GM23248 (cell line): ENCODE results near the gene CTSD. TPM values are rescaled to one million over a fixed set of nuclear protein-coding genes. Genes with fewer than 3 reads are reported as not detected.
A peak's percentile ranks its signal among the peaks of the same experiment; 100 is the strongest.

Experiments
- DNase-seq: peaks from one replicate; pipeline ENCODE4 v3.0.0-alpha.2; 2015
- H2AFZ ChIP-seq: fragments of 200-600 bp; sonication (generic); 2 replicates; pipeline ENCODE4 v1.6.1; 2016; ENCODE audit warnings: antibody characterized with exemption
- H3F3A ChIP-seq: fragments of 200-600 bp; sonication (generic); 2 replicates; pipeline ENCODE4 v1.6.1; 2016; ENCODE audit warnings: mild to moderate bottlenecking, antibody characterized with exemption, mixed run types; ENCODE audit not compliant: insufficient read depth
- H3K27ac ChIP-seq: fragments of 200-600 bp; sonication (generic); 2 replicates; pipeline ENCODE4 v1.5.1; 2016; ENCODE audit warnings: mild to moderate bottlenecking
- H3K27me3 ChIP-seq: fragments of 200-600 bp; sonication (generic); replicated peaks from 2 replicates; pipeline ENCODE4 v1.6.1; 2016; ENCODE audit warnings: mild to moderate bottlenecking; ENCODE audit not compliant: insufficient read depth
- H3K36me3 ChIP-seq: fragments of 200-600 bp; sonication (generic); 2 replicates; pipeline ENCODE4 v1.6.1; 2016; ENCODE audit warnings: low read depth, mild to moderate bottlenecking
- H3K4me1 ChIP-seq: fragments of 200-600 bp; sonication (generic); 2 replicates; pipeline ENCODE4 v1.6.1; 2016; ENCODE audit warnings: mild to moderate bottlenecking; ENCODE audit not compliant: insufficient read depth
- H3K4me2 ChIP-seq: fragments of 200-600 bp; sonication (generic); one replicate; pipeline ENCODE4 v1.6.1; 2016; ENCODE audit warnings: mild to moderate bottlenecking; ENCODE audit not compliant: unreplicated experiment
- H3K4me3 ChIP-seq: fragments of 200-600 bp; sonication (generic); 2 replicates; pipeline ENCODE4 v1.5.1; 2016; ENCODE audit warnings: mild to moderate bottlenecking
- H3K79me2 ChIP-seq: fragments of 200-600 bp; sonication (generic); 2 replicates; pipeline ENCODE4 v1.6.1; 2016; ENCODE audit warnings: mild to moderate bottlenecking; ENCODE audit not compliant: insufficient read depth
- H3K9ac ChIP-seq: fragments of 200-600 bp; sonication (generic); 2 replicates; pipeline ENCODE4 v1.6.1; 2016; ENCODE audit warnings: mild to moderate bottlenecking
- H3K9me2 ChIP-seq: fragments of 200-600 bp; sonication (generic); 2 replicates; pipeline ENCODE4 v1.6.1; 2016; ENCODE audit warnings: mixed run types, mild to moderate bottlenecking, moderate library complexity; ENCODE audit not compliant: insufficient read depth
- H3K9me3 ChIP-seq: fragments of 200-600 bp; sonication (generic); one replicate; pipeline ENCODE4 v1.6.1; 2017; ENCODE audit warnings: low read depth
- H4K20me1 ChIP-seq: fragments of 200-600 bp; sonication (generic); 2 replicates; pipeline ENCODE4 v1.6.0; 2016; ENCODE audit not compliant: insufficient read depth
- EZH2 ChIP-seq: fragments of 200-600 bp; sonication (generic); IDR thresholded peaks from 2 replicates; pipeline ENCODE4 v1.6.1; 2018; ENCODE audit warnings: antibody characterized with exemption, mild to moderate bottlenecking; ENCODE audit not compliant: insufficient read depth, poor library complexity, severe bottlenecking
- EZH2phosphoT487 ChIP-seq: fragments of 200-600 bp; sonication (generic); IDR thresholded peaks from 2 replicates; pipeline ENCODE4 v1.6.1; 2018; ENCODE audit warnings: antibody characterized with exemption, moderate library complexity, mild to moderate bottlenecking, low read depth; ENCODE audit not compliant: insufficient read depth
- WGBS, 2 experiments: methylation state at CpG; one replicate each; pipeline ENCODE4 v1.1.6; 2015 to 2017; ENCODE audit warnings: low lambda C conversion rate in 2 of 2, low coverage in 1 of 2; ENCODE audit errors: missing lambda C conversion rate in 2 of 2; 5-methylcytosine and 5-hydroxymethylcytosine counted together
- in situ Hi-C: fragments of 300-500 bp; cut with MboI; formaldehyde crosslinking; loops from 2 replicates; pipeline ENCODE4 v1.15.0; 2020
- polyA plus RNA-seq: library from polyadenylated mRNA; unstranded; fragments of >200 nt; fragmentation: Nextera tagmentation; extraction: Ambion mirVana; gene quantifications from 2 replicates; pipeline ENCODE4 v1.2.1, GENCODE V29; 2016
- total RNA-seq: library from RNA; depleted of rRNA; stranded (reverse); fragments of >200 nt; shearing (Covaris generic); gene quantifications from 2 replicates; pipeline ENCODE4 v1.2.3, GENCODE V29; 2014

Gene CTSD
- total and polyA plus RNA-seq, 2 experiments from 2014 or later = 305 to 321 TPM

GRCh38 chr11:1730059-1730629 lies 33.6 kb downstream of the CTSD start:
- in situ Hi-C loops = no loop called here
- Histone ChIP-seq H3K4me2 (no peak overlapping the region), H2AFZ (no peak overlapping the region), H3K27ac (no peak overlapping the region), H3K27me3 (peaks cover 32% of the 10 kb centered on the region), H3K9ac (no peak overlapping the region), H3K36me3 (no peaks in the 10 kb centered on the region), H3K4me3 (no peak overlapping the region), H3K79me2 (no peaks in the 10 kb centered on the region), H4K20me1 (no peaks in the 10 kb centered on the region), H3F3A (peaks cover 10% of the 10 kb centered on the region; the same call in 1 of the 2 replicates), H3K9me3 (no peaks in the 10 kb centered on the region), H3K4me1 (no peaks in the 10 kb centered on the region), H3K9me2 (no peaks in the 10 kb centered on the region)
- DNase-seq = no peak
- TF ChIP-seq EZH2 (no peak), EZH2phosphoT487 (no peak)
- WGBS, 2 experiments = 54 to 57% methylated on average over 11 of the region's 11 CpGs

DNA sequence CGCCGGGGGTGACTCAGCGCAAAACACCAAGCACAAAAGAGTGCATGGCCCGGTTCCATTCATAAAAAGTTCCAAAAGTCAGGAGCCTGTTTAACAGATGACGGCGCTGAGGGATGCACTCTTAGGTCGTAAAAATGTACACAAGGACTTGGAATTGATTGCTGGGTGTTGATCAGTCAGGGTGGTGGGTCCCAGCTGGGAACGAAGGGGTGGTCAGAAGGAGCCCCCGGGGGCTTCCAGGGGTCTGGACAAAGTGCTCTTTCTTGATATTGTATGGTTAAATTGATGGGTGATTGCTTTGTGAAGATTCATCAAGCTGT lies 34.1 kb downstream of the CTSD start:
- no peaks in the 10 kb centered on the region for H3K36me3 ChIP-seq
- no peak for TF ChIP-seq EZH2phosphoT487
- TF ChIP-seq EZH2 = no peak

GRCh38 chr11:1728931-1729691 lies 34.6 kb downstream of the CTSD start:
- in situ Hi-C loops = no loop called here
- Histone ChIP-seq H3K4me2 (no peak overlapping the region), H3K9ac (no peak overlapping the region), H3K79me2 (no peaks in the 10 kb centered on the region), H3K9me2 (no peaks in the 10 kb centered on the region), H3F3A (peaks cover 10% of the 10 kb centered on the region; the same call in 1 of the 2 replicates), H2AFZ (no peak overlapping the region), H3K4me3 (no peak overlapping the region), H3K27ac (no peak overlapping the region), H3K9me3 (no peaks in the 10 kb centered on the region), H4K20me1 (no peaks in the 10 kb centered on the region), H3K36me3 (no peaks in the 10 kb centered on the region), H3K4me1 (no peaks in the 10 kb centered on the region), H3K27me3 (peaks cover 40% of the 10 kb centered on the region)
- WGBS, 2 experiments = 41 to 45% methylated on average over 25 of the region's 25 CpGs
- DNase-seq = no peak
- TF ChIP-seq EZH2phosphoT487 = no peak
- no peak for TF ChIP-seq EZH2

More for the DNA sequence above, 34.1 kb downstream of the CTSD start:
- Histone ChIP-seq H3K9me2 (no peaks in the 10 kb centered on the region), H3K79me2 (no peaks in the 10 kb centered on the region), H3K4me3 (no peak overlapping the region), H3K4me2 (no peak overlapping the region), H2AFZ (no peak overlapping the region), H4K20me1 (no peaks in the 10 kb centered on the region), H3F3A (peaks cover 10% of the 10 kb centered on the region; the same call in 1 of the 2 replicates), H3K27me3 (peaks cover 36% of the 10 kb centered on the region), H3K4me1 (no peaks in the 10 kb centered on the region), H3K27ac (no peak overlapping the region), H3K9ac (no peak overlapping the region), H3K9me3 (no peaks in the 10 kb centered on the region)
- DNase-seq = peak; percentile 67
- in situ Hi-C loops = no loop called here
- 3 to 5% methylated on average over 9 of the region's 9 CpGs for WGBS, 2 experiments

- H3K4me2 ChIP-seq = no peak overlapping the region
- H3K9me3 ChIP-seq = no peaks in the 10 kb centered on the region
- peaks cover 48% of the 10 kb centered on the region for H3K27me3 ChIP-seq
- no peaks in the 10 kb centered on the region for H3K9me2 ChIP-seq
- TF ChIP-seq EZH2phosphoT487 = no peak
- no peak for TF ChIP-seq EZH2
- no peak overlapping the region for H3K27ac ChIP-seq
- no peak overlapping the region for H3K9ac ChIP-seq
- no peaks in the 10 kb centered on the region for H3K36me3 ChIP-seq
- no peak for DNase-seq
- H3K79me2 ChIP-seq = no peaks in the 10 kb centered on the region
- 31 to 32% methylated on average over 3 to 4 of the region's 4 CpGs for WGBS, 2 experiments
- peaks cover 10% of the 10 kb centered on the region; the same call in 1 of the 2 replicates for H3F3A ChIP-seq
- H3K4me3 ChIP-seq = no peak overlapping the region
- no peaks in the 10 kb centered on the region for H3K4me1 ChIP-seq
- in situ Hi-C loops = no loop called here
- H2AFZ ChIP-seq = no peak overlapping the region
- no peaks in the 10 kb centered on the region for H4K20me1 ChIP-seq
Measured at GRCh38 chr11:1728301-1728700, 35.4 kb downstream of the CTSD start.
